Skeletal muscle tissue (tissue), 4 donors: ENCODE measurements around the gene KHK. TPM values are rescaled to one million over a fixed set of nuclear protein-coding genes. Genes with fewer than 3 reads are reported as not detected.

Experiments used
- H3K27ac ChIP-seq: one replicate; pipeline ENCODE4 v1.7.0; 2013; ENCODE audit warnings: mild to moderate bottlenecking, low read depth, low read length, inconsistent platforms
- H3K27me3 ChIP-seq, 3 donors: one replicate each; pipeline ENCODE4 v1.7.0; 2013; ENCODE audit warnings: low read length in 3 of 3; ENCODE audit not compliant: control insufficient read depth in 3 of 3, insufficient read depth in 3 of 3
- H3K36me3 ChIP-seq, 3 donors: one replicate each; pipeline ENCODE4 v1.7.0; 2013; ENCODE audit warnings: low read length in 3 of 3; ENCODE audit not compliant: control insufficient read depth in 3 of 3, insufficient read depth in 3 of 3
- H3K4me1 ChIP-seq, 3 donors: one replicate each; pipeline ENCODE4 v1.7.0; 2013; ENCODE audit warnings: low read length in 3 of 3, mild to moderate bottlenecking in 3 of 3; ENCODE audit not compliant: control insufficient read depth in 3 of 3, insufficient read depth in 3 of 3
- H3K4me3 ChIP-seq, 3 donors: one replicate each; pipeline ENCODE4 v1.7.0; 2013; ENCODE audit warnings: low read length in 3 of 3
- H3K9ac ChIP-seq, 3 donors: one replicate each; pipeline ENCODE4 v1.7.0; 2013; ENCODE audit warnings: low read length in 3 of 3, mild to moderate bottlenecking in 3 of 3, moderate library complexity in 2 of 3, low read depth in 1 of 3
- H3K9me3 ChIP-seq, 3 donors: one replicate each; pipeline ENCODE4 v1.7.0; 2013; ENCODE audit warnings: low read length in 3 of 3; ENCODE audit not compliant: control insufficient read depth in 3 of 3
- total RNA-seq: library from RNA; depleted of rRNA; stranded (reverse); fragments of >200 nt; gene quantifications from one replicate; pipeline ENCODE4 v1.2.3, GENCODE V29; 2014
- donor health status: Osteomylitis.

KHK gene
- total RNA-seq, 1 donor from 2014 or later, result 2.1 TPM

DNA sequence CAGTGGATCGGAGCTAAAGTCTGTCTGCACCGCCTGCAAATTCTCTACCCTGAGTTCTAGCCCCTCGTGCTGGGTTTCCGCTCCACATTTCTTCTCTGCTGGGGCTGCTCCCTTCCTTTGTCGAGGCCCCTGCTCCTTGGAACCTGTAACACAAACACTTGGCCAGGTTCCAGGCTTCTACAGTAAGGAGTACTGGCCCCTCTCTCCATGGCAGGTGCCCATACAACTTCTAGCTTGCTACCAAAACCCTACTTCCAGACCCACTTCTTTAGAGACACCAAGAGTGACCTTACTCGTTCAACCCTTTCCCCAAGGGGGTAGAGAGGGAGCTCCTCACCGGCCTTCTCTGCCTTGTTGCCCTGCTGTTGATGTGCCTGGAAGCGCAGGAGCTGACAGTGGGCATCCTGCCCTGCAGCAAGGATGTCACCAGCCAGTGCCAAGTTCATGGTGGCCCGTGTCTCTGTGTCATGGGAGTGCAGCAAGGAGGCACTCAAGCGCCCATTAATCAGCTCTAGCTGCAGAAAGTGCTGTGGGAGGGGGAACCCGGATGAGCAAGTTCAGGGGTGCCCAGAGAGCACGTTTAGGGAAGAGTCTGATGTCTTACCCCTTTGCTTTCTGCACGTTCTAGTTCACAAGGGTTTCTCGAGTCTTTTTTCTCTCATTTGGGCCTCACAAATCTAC is 46.8 kb downstream of the KHK start:
- H3K36me3 ChIP-seq, result peaks cover 34 to 41% (median 38%) of the 10 kb centered on the region in 3 donors
- H3K27me3 ChIP-seq, result no peaks in the 10 kb centered on the region
- no peaks in the 10 kb centered on the region for H3K9me3 ChIP-seq
- H3K4me3 ChIP-seq, result peak overlapping the region; percentile 77 to 92 (median 92)
- H3K27ac ChIP-seq, result peak overlapping the region; percentile 88
- H3K9ac ChIP-seq, result peak overlapping the region; percentile 91 to 96 (median 92)
- H3K4me1 ChIP-seq, result peaks cover 14 to 20% (median 16%) of the 10 kb centered on the region in 3 donors

GRCh38 chr2:27133905-27134780 is 47.6 kb downstream of the KHK start, which contains the start of gene PREB:
TSS of gene PREB (minus strand) at chr2:27134636. CDS start at chr2:27134421, 215 bp downstream.
- H3K9ac ChIP-seq, result peak within 1 kb of the TSS; percentile 91 to 96 (median 92)
- peak within 1 kb of the TSS; percentile 77 to 92 (median 92) for H3K4me3 ChIP-seq
- peak within 1 kb of the TSS; percentile 88 for H3K27ac ChIP-seq
- no peaks in the 10 kb centered on the region for H3K27me3 ChIP-seq
- peaks cover 14 to 20% (median 16%) of the 10 kb centered on the region in 3 donors for H3K4me1 ChIP-seq
- H3K36me3 ChIP-seq, result peaks cover 34 to 38% (median 37%) of the 10 kb centered on the region in 3 donors
- H3K9me3 ChIP-seq, result no peaks in the 10 kb centered on the region

GRCh38 chr2:27134781-27135477 is 48.4 kb downstream of the KHK start:
- peaks cover 14 to 20% (median 16%) of the 10 kb centered on the region in 3 donors for H3K4me1 ChIP-seq
- H3K27me3 ChIP-seq, result no peaks in the 10 kb centered on the region
- peak overlapping the region; percentile 30 to 40 (median 35) for H3K4me3 ChIP-seq
- H3K36me3 ChIP-seq, result peaks cover 30 to 32% (median 30%) of the 10 kb centered on the region in 3 donors
- H3K9me3 ChIP-seq, result no peaks in the 10 kb centered on the region
- H3K9ac ChIP-seq, result no peak overlapping the region
- peak overlapping the region; percentile 88 for H3K27ac ChIP-seq

DNA sequence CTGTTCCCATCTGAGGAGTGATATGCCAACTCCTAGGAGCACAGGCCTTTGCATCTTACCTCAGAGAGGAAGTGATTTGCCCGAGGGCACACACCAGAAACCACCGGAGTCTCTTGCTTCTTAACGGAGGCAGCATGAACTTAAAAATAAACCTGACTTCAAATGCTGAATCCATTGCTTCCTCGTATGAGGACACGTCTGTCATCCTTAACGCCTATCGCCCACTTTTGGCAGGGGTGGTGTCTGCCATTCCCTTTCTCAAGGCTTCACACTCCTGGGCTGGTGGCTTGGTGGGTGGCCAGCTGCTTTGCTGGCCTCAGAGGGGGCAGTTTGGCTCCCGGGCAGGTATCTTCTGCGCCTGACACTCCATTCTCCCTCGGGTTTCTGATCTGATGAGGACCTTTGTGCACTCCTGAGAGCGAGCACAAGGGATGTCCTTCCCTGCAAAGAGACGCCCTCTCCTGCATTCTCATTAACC is 48.9 kb downstream of the KHK start:
- Histone ChIP-seq H3K36me3 (peaks cover 24 to 26% (median 25%) of the 10 kb centered on the region in 3 donors), H3K4me3 (no peak overlapping the region), H3K9ac (no peak overlapping the region), H3K27me3 (no peaks in the 10 kb centered on the region), H3K4me1 (peaks cover 14 to 20% (median 16%) of the 10 kb centered on the region in 3 donors), H3K27ac (peak overlapping the region; percentile 88), H3K9me3 (no peaks in the 10 kb centered on the region)

DNA sequence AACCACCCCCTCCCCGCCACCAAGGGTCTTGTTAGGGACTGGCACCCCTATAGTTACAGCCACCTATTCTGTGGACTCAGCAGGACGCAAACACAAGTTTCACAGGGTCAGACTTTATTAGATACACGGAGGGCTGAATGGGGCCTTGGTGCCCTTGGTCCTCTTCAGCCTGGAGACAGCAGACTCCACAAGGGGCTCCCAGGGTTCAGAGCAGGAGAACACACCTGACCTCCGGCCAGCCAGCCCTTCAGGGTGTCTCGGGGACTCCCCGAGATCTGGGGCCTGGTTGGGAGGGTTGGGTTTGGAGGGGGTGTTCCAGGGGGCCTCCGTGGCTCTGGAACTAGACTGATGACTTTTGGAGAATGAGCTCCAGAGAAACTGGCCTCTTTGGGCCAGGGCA is 50.2 kb downstream of the KHK start:
- no peak overlapping the region for H3K4me3 ChIP-seq
- H3K9ac ChIP-seq, result no peak overlapping the region
- H3K27ac ChIP-seq, result no peak overlapping the region
- no peaks in the 10 kb centered on the region for H3K27me3 ChIP-seq
- no peaks in the 10 kb centered on the region for H3K9me3 ChIP-seq
- peaks cover 14 to 20% (median 16%) of the 10 kb centered on the region in 3 donors for H3K4me1 ChIP-seq
- peaks cover 12 to 14% (median 13%) of the 10 kb centered on the region in 3 donors for H3K36me3 ChIP-seq

GRCh38 chr2:27137322-27137935 is 50.9 kb downstream of the KHK start:
- H3K9me3 ChIP-seq, result no peaks in the 10 kb centered on the region
- no peak overlapping the region for H3K27ac ChIP-seq
- H3K9ac ChIP-seq, result no peak overlapping the region
- peaks cover 12 to 17% (median 14%) of the 10 kb centered on the region in 3 donors for H3K4me1 ChIP-seq
- H3K4me3 ChIP-seq, result no peak overlapping the region
- no peaks in the 10 kb centered on the region for H3K27me3 ChIP-seq
- H3K36me3 ChIP-seq, result peaks cover 5 to 7% (median 7%) of the 10 kb centered on the region in 3 donors

- Histone ChIP-seq H3K9ac (no peak overlapping the region), H3K27ac (no peak overlapping the region), H3K36me3 (peaks cover 0 to under 1% (median 0%) of the 10 kb centered on the region in 3 donors), H3K4me1 (peaks cover 6 to 11% (median 7%) of the 10 kb centered on the region in 3 donors), H3K4me3 (no peak overlapping the region), H3K27me3 (no peaks in the 10 kb centered on the region), H3K9me3 (no peaks in the 10 kb centered on the region)
These were observed 51.5 kb downstream of the KHK start for GRCh38 chr2:27138111-27138510.

DNA sequence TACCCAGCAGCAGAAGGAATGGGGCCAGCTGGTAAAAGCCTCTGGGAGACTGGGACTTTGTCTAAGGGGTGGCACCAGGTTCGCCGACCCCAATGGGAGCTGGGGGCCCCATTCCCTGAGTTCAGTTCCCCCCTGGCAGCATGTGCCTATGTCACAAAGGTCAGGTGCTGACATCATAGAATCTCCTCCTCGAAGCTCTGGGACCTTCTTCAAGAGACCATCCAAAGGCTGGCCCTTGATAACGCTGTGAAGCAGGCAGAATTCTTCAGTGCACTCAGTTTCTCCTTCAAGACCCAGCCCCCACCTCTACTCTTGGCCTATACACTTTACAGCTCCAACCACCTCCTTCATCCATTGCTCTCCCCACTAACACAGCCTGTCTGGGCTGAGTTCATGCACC is 52.7 kb downstream of the KHK start, which contains the start of gene PRR30:
TSS of gene PRR30 (minus strand) at position 101 of the 400 bp plus-strand sequence. CDS start 1,081 bp downstream, outside the sequence.
- Histone ChIP-seq H3K9me3 (no peaks in the 10 kb centered on the region), H3K27ac (no peak within 1 kb of the TSS), H3K4me1 (peaks cover 0 to 3% (median 0%) of the 10 kb centered on the region in 3 donors), H3K4me3 (no peak within 1 kb of the TSS), H3K36me3 (no peaks in the 10 kb centered on the region), H3K27me3 (no peaks in the 10 kb centered on the region), H3K9ac (no peak within 1 kb of the TSS)

- Histone ChIP-seq H3K9me3 (no peaks in the 10 kb centered on the region), H3K27ac (no peak overlapping the region), H3K4me1 (no peaks in the 10 kb centered on the region), H3K4me3 (no peak overlapping the region), H3K27me3 (no peaks in the 10 kb centered on the region), H3K36me3 (no peaks in the 10 kb centered on the region), H3K9ac (no peak overlapping the region)
These were observed 56.7 kb downstream of the KHK start for GRCh38 chr2:27143285-27143684.
